GM13976 (cell line): ENCODE results near the gene HEMK1.

ENCODE experiments used
- DNase-seq: peaks from one replicate; pipeline ENCODE4 v3.0.0; 2012; ENCODE audit warnings: low spot score
- CTCF ChIP-seq: IDR thresholded peaks from 2 replicates; pipeline ENCODE4 v1.5.1; 2012; ENCODE audit warnings: borderline replicate concordance, mild to moderate bottlenecking; ENCODE audit not compliant: insufficient read depth; ENCODE audit errors: extremely low read depth, missing control alignments, control extremely low read depth
- in situ Hi-C: fragments of 300-500 bp; cut with MboI; formaldehyde crosslinking; loops from one replicate; pipeline ENCODE4 v1.12.0; 2022; ENCODE audit warnings: low sequenced_read_pairs, mixed read lengths, inconsistent platforms; ENCODE audit not compliant: unreplicated experiment

The HEMK1 gene

GRCh38 chr3:50572801-50573371 is 3.6 kb downstream of the HEMK1 start:
- no peak for TF ChIP-seq CTCF
- in situ Hi-C loops = loop anchor here (5.0 kb wide), 1 partner anchor 39 kb away; the partner anchor contains the start of gene CISH
- no peak for DNase-seq

DNA sequence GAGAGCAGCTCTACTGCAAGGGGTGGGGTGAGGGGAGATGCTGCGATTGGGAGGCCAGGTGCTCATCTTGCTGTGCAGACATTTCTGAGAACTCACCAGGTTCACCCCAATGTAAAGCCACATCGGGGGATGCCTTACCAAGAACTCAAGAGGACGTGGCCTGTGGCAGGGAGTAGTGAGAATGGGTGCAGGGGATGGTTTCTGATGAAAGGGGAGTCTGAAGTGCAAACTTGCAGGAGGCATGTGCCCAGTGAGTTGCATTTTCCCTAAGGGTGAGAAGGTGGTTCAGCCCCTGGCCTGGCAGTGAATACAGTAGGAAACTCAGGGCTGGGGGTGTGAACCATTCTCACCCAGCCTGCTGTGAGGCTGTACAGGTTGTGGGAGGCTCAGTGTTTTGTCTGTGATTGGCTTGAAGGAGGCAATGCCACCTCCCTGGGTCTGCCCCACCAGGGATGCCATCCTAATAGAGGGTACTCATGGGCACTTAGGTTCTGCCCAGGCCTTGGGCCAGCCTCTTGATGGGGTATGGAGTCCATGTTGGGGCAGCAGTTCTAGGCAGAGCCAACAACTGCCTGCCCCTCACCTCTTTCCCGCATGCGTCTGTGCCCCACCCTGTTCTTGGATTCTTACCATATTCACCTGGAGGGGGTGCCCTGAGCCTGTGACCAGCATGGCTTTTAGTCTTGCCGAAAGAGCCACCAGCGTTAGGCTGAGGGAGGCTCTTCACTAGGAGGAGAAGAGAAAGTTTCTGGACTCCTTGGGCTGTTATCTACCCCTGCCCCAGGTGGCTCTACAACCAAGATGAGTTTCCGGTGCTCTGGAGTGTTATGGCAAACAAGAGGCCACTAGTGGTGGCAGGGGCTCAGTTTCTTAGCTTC is 4.5 kb downstream of the HEMK1 start:
- DNase-seq = no peak
- TF ChIP-seq CTCF = no peak
- in situ Hi-C loops = loop anchor here (5.0 kb wide), 1 partner anchor 38 kb away; the partner anchor contains the start of gene CISH

DNA sequence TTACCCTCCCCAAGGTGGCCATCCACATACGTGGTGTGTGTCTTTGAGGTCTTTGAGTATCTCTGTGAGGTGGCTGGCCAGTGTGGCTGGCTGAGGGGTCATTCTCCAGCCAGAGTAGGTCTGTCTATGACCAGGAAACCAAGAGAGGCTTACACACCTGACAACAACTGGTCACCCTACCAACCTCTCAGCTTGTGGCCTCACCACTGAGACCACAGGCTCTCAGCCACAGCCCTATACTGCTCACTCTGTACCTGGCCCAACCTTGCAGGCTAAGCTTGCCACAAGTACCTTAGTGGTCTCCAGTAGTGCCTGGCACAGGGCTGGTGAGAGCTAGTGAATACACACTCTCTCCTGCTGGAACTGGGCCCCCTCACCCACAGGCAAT is 5.1 kb downstream of the HEMK1 start:
- TF ChIP-seq CTCF = no peak
- in situ Hi-C loops = loop anchor here (5.0 kb wide), 1 partner anchor 38 kb away; the partner anchor contains the start of gene CISH
- DNase-seq = no peak

DNA sequence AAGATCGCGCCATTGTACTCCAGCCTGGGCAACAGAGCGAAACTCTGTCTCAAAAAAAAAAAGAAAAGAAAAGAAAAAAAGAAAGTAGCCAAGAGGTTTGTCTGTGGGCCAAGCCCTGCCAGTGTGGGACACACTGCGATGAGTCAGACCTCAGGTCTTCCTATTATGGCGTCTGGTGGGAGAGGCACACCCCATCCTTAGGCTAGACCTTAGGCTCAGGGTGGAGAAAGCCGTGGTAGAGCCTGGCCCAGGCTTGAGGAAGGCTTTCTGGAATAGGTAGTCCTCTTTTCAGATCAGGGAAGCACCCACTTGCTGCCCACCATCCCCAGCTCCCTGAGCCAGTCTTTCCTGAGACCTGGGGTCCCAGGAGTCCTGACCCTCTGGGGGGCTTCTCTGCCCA is 6.0 kb downstream of the HEMK1 start:
- no peak for DNase-seq
- in situ Hi-C loops = no loop called here
- no peak for TF ChIP-seq CTCF

DNA sequence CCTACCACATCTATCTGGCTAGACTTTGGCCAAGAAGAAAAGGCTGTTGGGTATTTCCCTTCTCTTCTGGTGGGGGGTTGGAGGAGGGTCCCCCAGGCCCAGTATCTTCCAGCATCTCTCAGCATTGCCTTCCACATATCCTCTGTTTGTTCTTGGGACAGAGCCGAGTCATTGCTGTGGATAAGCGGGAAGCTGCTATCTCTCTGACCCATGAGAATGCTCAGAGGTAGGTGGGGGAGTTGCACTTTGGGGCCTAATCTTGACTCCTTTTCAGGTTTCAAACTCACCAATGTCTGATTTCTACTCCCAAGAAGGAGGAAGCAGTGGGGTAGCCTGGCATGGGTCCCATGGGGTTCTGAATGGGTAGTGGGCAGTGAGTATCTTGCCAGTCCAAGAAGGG is 8.0 kb downstream of the HEMK1 start:
- no peak for DNase-seq
- in situ Hi-C loops = no loop called here
- no peak for TF ChIP-seq CTCF

GRCh38 chr3:50580683-50581458 is 11.5 kb downstream of the HEMK1 start:
- no peak for TF ChIP-seq CTCF
- in situ Hi-C loops = no loop called here
- no peak for DNase-seq
